ENCODE results near the gene CNDP1.

DNA sequence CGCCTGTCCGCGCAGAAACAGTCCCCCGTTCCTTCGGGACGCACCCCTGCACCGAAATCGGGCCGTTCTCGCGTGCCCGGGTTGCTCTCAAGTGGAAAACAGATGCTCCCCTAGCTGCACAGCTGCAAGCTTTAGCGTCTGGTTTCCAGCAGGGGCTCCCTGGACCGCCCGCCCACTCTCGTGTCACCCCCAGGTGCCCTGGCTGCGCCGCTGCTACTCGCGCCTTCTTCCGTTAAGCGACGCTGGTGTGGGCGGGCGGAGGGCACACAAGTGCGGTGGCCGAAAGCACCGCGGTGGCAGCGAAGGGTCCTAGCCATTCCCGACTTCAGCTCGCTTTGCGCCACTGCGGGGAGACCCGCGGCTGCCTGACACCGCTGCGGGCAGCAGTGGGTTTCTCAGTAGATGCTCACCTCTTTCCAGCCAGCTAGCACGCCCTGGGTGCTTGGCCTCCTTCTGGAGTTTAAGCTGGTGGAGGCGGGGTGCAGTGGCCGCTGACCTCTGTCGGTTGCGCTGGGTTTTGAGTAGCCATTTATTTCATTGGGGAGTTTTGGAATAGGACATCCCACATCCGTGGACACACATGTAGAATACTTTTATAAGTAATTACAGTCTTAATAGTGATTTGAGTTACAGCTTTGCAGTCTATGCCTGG lies 64.2 kb downstream of the CNDP1 start:
- TF ChIP-seq POLR2A (IDR thresholded peaks at IDR 0.05) (peak in 1 of 3 donors; percentile 12), CTCF (IDR thresholded peaks at IDR 0.05) (peak in 2 of 7 experiments; percentile 6 to 24)

All from body of pancreas (tissue), 4 donors.